HEK293 (cell line): Measurements from ENCODE around the gene THSD7B.

Source experiments
- CTCF ChIA-PET: fragments of 350-600 bp; formaldehyde crosslinking; extraction: SDS; loops from one replicate; lab custom pipeline; 2021; ENCODE audit warnings: antibody characterized with exemption; lab: Yijun Ruan, JAX
- POLR2A ChIA-PET: fragments of 300-600 bp; formaldehyde crosslinking; extraction: SDS; loops from one replicate; lab custom pipeline; 2020; ENCODE audit warnings: antibody characterized with exemption, inconsistent platforms; lab: Yijun Ruan, JAX
- H3K27ac ChIP-seq: fragments of 200-500 bp; sonication (Bioruptor generic); 2 replicates; pipeline ENCODE4 v1.5.1; 2014; ENCODE audit warnings: low read depth, low read length, control low read depth, inconsistent platforms; ENCODE audit errors: extremely low read depth
- H3K36me3 ChIP-seq, 2 experiments: fragments of 200-500 bp in 1 of 2; sonication (Bioruptor generic) in 1 of 2; 1 replicate in 1 of 2; 2 replicates in 1 of 2; pipeline ENCODE4 v1.5.1; 2014 to 2017; ENCODE audit warnings: inconsistent platforms in 2 of 2, low read length in 2 of 2; ENCODE audit not compliant: control insufficient read depth in 2 of 2, insufficient read depth in 1 of 2
- H3K4me1 ChIP-seq: fragments of 200-500 bp; sonication (Bioruptor generic); 2 replicates; pipeline ENCODE4 v1.5.1; 2014; ENCODE audit warnings: mild to moderate bottlenecking, low read length, inconsistent platforms; ENCODE audit not compliant: control insufficient read depth, insufficient read depth
- H3K4me3 ChIP-seq: 2 replicates; pipeline ENCODE4 v1.5.1; 2011; ENCODE audit warnings: low read depth, mild to moderate bottlenecking, control low read depth, low read length, moderate library complexity
- H3K9me3 ChIP-seq: fragments of 200-500 bp; sonication (Bioruptor generic); 2 replicates; pipeline ENCODE4 v1.5.1; 2014; ENCODE audit warnings: low read depth, low read length, inconsistent platforms; ENCODE audit not compliant: control insufficient read depth, insufficient read depth
- BCL11B ChIP-seq: fragments of 450-650 bp; formaldehyde crosslinking; IDR thresholded peaks from 2 replicates; pipeline ENCODE4 v1.5.1; 2016; ENCODE audit warnings: low read depth, missing biosample characterization, missing genetic modification characterization
- GFI1B ChIP-seq: fragments of 450-650 bp; formaldehyde crosslinking; IDR thresholded peaks from 2 replicates; pipeline ENCODE4 v1.5.1; 2016; ENCODE audit warnings: missing biosample characterization, missing genetic modification characterization
- GLIS2 ChIP-seq: fragments of 450-650 bp; formaldehyde crosslinking; IDR thresholded peaks from 2 replicates; pipeline ENCODE4 v1.5.1; 2016; ENCODE audit warnings: missing biosample characterization, missing genetic modification characterization
- HOXC10 ChIP-seq: sonication (generic); formaldehyde crosslinking; IDR thresholded peaks from 2 replicates; pipeline ENCODE4 v1.8.1; 2023; ENCODE audit warnings: mild to moderate bottlenecking, missing genetic modification reagents
- SETDB1 ChIP-seq: IDR thresholded peaks from one replicate; pipeline ENCODE4 v1.6.1; 2017; ENCODE audit warnings: mild to moderate bottlenecking, low read length, moderate library complexity, mixed read lengths; ENCODE audit not compliant: insufficient read length
- SP2 ChIP-seq: fragments of 450-650 bp; formaldehyde crosslinking; IDR thresholded peaks from 2 replicates; pipeline ENCODE4 v1.5.1; 2016; ENCODE audit warnings: missing biosample characterization, missing genetic modification characterization
- YY2 ChIP-seq: fragments of 450-650 bp; formaldehyde crosslinking; IDR thresholded peaks from 2 replicates; pipeline ENCODE4 v1.5.1; 2016; ENCODE audit warnings: missing biosample characterization, missing genetic modification characterization
- ZBTB20 ChIP-seq: fragments of 450-650 bp; formaldehyde crosslinking; IDR thresholded peaks from 2 replicates; pipeline ENCODE4 v1.5.1; 2016; ENCODE audit warnings: missing biosample characterization, missing genetic modification characterization
- ZBTB49 ChIP-seq: fragments of 450-650 bp; formaldehyde crosslinking; IDR thresholded peaks from 2 replicates; pipeline ENCODE4 v1.5.1; 2016; ENCODE audit warnings: missing biosample characterization, missing genetic modification characterization, low read depth
- ZFP37 ChIP-seq: fragments of 450-650 bp; formaldehyde crosslinking; IDR thresholded peaks from 2 replicates; pipeline ENCODE4 v1.5.1; 2016; ENCODE audit warnings: missing biosample characterization, missing genetic modification characterization
- ZNF140 ChIP-seq: fragments of 450-650 bp; formaldehyde crosslinking; IDR thresholded peaks from 2 replicates; pipeline ENCODE4 v1.5.1; 2016; ENCODE audit warnings: missing biosample characterization, missing genetic modification characterization
- ZNF16 ChIP-seq: fragments of 450-650 bp; formaldehyde crosslinking; IDR thresholded peaks from 2 replicates; pipeline ENCODE4 v1.5.1; 2016; ENCODE audit warnings: low read depth, missing biosample characterization, missing genetic modification characterization
- ZNF23 ChIP-seq: fragments of 450-650 bp; formaldehyde crosslinking; IDR thresholded peaks from 2 replicates; pipeline ENCODE4 v1.5.1; 2016; ENCODE audit warnings: missing biosample characterization, missing genetic modification characterization, borderline replicate concordance
- ZNF292 ChIP-seq: fragments of 450-650 bp; formaldehyde crosslinking; IDR thresholded peaks from 2 replicates; pipeline ENCODE4 v1.5.1; 2016; ENCODE audit warnings: low read depth, missing biosample characterization, missing genetic modification characterization, borderline replicate concordance
- ZNF311 ChIP-seq: fragments of 450-650 bp; formaldehyde crosslinking; IDR thresholded peaks from 2 replicates; pipeline ENCODE4 v1.5.1; 2017; ENCODE audit warnings: missing biosample characterization, missing genetic modification characterization, borderline replicate concordance
- ZNF404 ChIP-seq: fragments of 450-650 bp; formaldehyde crosslinking; IDR thresholded peaks from 2 replicates; pipeline ENCODE4 v1.5.1; 2017; ENCODE audit warnings: missing biosample characterization, missing genetic modification characterization
- ZNF449 ChIP-seq: fragments of 450-650 bp; formaldehyde crosslinking; IDR thresholded peaks from 2 replicates; pipeline ENCODE4 v1.5.1; 2017; ENCODE audit warnings: missing biosample characterization, mild to moderate bottlenecking, missing genetic modification characterization, moderate library complexity
- ZNF473 ChIP-seq: fragments of 450-650 bp; formaldehyde crosslinking; IDR thresholded peaks from 2 replicates; pipeline ENCODE4 v1.5.1; 2017; ENCODE audit warnings: missing biosample characterization, missing genetic modification characterization
- ZNF529 ChIP-seq: fragments of 450-650 bp; formaldehyde crosslinking; IDR thresholded peaks from 2 replicates; pipeline ENCODE4 v1.5.1; 2017; ENCODE audit warnings: missing genetic modification characterization, missing biosample characterization; ENCODE audit not compliant: insufficient replicate concordance
- ZNF558 ChIP-seq: fragments of 450-650 bp; formaldehyde crosslinking; IDR thresholded peaks from 2 replicates; pipeline ENCODE4 v1.5.1; 2016; ENCODE audit warnings: missing biosample characterization, missing genetic modification characterization
- ZNF580 ChIP-seq: fragments of 450-650 bp; formaldehyde crosslinking; IDR thresholded peaks from 2 replicates; pipeline ENCODE4 v1.5.1; 2016; ENCODE audit warnings: missing biosample characterization, missing genetic modification characterization
- ZNF600 ChIP-seq: fragments of 450-650 bp; formaldehyde crosslinking; IDR thresholded peaks from 2 replicates; pipeline ENCODE4 v1.5.1; 2016; ENCODE audit warnings: missing biosample characterization, missing genetic modification characterization
- ZNF830 ChIP-seq: fragments of 450-650 bp; IDR thresholded peaks from 2 replicates; pipeline ENCODE4 v1.5.0; 2018; ENCODE audit warnings: missing biosample characterization, missing genetic modification characterization, low read depth, mild to moderate bottlenecking, moderate library complexity
- TF ChIP-seq, protein P1 (sequence below): fragments of 450-650 bp; formaldehyde crosslinking; IDR thresholded peaks from 2 replicates; pipeline ENCODE4 v1.5.1; 2016; ENCODE audit warnings: missing biosample characterization, missing genetic modification characterization
- TF ChIP-seq, protein P2 (sequence below): fragments of 450-650 bp; formaldehyde crosslinking; IDR thresholded peaks from 2 replicates; pipeline ENCODE4 v1.5.1; 2016; ENCODE audit warnings: missing biosample characterization, missing genetic modification characterization, borderline replicate concordance

THSD7B gene

DNA sequence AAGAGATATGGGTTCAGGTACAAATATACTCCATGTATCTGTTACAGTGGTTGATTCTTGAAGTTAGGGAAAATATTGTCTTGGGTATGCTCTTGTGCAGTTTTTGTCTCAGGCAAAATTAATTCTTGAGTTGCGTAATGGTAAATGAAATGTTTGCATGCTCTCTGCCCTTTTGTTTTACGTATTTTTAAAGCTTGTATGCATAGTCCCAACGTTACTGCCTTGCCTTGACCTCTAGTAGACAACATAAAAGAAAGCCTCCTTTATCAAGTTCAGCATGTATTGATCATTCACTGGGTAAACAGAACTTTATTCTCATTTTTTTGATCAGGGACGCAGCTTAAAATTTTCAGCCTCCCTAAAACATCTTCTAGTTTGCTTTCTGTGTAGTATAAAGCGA lies 283.1 kb downstream of the THSD7B start:
- Histone ChIP-seq H3K4me3 (no peak overlapping the region), H3K36me3 (no peaks in the 10 kb centered on the region), H3K4me1 (no peaks in the 10 kb centered on the region), H3K27ac (no peak overlapping the region), H3K9me3 (no peaks in the 10 kb centered on the region)
- ChIA-PET CTCF (interaction anchor here (0.6 kb wide), 1 partner anchor 116 kb away, joined by 4 read pairs; no protein-coding TSS in a partner anchor), POLR2A (no interaction called here)
- TF ChIP-seq ZNF830 (no peak), BCL11B (tag by site-specific recombination) (no peak), ZNF449 (tag by site-specific recombination) (no peak), ZNF580 (no peak), ZNF311 (tag by site-specific recombination) (no peak), ZNF529 (tag by site-specific recombination) (no peak), HOXC10 (CRISPR knock-in tag) (no peak), SP2 (no peak), ZNF23 (tag by site-specific recombination) (no peak), SETDB1 (no peak), ZNF558 (tag by site-specific recombination) (no peak), ZFP37 (tag by site-specific recombination) (no peak), ZNF404 (tag by site-specific recombination) (no peak)
- TF ChIP-seq, protein P1, sequence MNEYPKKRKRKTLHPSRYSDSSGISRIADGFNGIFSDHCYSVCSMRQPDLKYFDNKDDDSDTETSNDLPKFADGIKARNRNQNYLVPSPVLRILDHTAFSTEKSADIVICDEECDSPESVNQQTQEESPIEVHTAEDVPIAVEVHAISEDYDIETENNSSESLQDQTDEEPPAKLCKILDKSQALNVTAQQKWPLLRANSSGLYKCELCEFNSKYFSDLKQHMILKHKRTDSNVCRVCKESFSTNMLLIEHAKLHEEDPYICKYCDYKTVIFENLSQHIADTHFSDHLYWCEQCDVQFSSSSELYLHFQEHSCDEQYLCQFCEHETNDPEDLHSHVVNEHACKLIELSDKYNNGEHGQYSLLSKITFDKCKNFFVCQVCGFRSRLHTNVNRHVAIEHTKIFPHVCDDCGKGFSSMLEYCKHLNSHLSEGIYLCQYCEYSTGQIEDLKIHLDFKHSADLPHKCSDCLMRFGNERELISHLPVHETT (tag by site-specific recombination), result no peak
- TF ChIP-seq, protein P2, sequence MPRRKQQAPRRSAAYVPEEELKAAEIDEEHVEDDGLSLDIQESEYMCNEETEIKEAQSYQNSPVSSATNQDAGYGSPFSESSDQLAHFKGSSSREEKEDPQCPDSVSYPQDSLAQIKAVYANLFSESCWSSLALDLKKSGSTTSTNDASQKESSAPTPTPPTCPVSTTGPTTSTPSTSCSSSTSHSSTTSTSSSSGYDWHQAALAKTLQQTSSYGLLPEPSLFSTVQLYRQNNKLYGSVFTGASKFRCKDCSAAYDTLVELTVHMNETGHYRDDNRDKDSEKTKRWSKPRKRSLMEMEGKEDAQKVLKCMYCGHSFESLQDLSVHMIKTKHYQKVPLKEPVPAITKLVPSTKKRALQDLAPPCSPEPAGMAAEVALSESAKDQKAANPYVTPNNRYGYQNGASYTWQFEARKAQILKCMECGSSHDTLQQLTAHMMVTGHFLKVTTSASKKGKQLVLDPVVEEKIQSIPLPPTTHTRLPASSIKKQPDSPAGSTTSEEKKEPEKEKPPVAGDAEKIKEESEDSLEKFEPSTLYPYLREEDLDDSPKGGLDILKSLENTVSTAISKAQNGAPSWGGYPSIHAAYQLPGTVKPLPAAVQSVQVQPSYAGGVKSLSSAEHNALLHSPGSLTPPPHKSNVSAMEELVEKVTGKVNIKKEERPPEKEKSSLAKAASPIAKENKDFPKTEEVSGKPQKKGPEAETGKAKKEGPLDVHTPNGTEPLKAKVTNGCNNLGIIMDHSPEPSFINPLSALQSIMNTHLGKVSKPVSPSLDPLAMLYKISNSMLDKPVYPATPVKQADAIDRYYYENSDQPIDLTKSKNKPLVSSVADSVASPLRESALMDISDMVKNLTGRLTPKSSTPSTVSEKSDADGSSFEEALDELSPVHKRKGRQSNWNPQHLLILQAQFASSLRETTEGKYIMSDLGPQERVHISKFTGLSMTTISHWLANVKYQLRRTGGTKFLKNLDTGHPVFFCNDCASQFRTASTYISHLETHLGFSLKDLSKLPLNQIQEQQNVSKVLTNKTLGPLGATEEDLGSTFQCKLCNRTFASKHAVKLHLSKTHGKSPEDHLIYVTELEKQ, result no peak

DNA sequence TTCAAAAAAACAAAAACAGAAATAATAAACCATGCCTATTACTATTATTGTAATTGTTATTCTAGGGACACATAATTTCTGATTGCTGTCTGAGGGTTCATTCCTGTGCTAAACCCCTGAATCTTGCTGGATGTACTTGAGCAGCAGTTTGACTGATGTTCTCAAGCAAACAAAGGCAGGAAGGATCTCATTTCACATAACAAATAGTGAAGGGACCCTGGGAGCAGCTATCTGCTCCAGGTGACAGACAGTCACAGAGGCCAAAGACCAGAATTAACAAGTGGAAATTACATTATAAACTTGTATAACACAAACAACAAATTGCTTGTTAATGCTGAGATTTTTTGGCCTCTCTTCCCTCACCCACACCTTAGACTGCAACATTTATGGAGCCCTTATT lies 284.2 kb downstream of the THSD7B start:
- Histone ChIP-seq H3K36me3 (no peaks in the 10 kb centered on the region), H3K4me3 (no peak overlapping the region), H3K4me1 (no peaks in the 10 kb centered on the region), H3K27ac (no peak overlapping the region), H3K9me3 (no peaks in the 10 kb centered on the region)
- CTCF ChIA-PET, result no interaction called here
- POLR2A ChIA-PET, result interaction anchor here (0.6 kb wide), 1 partner anchor 455 kb away, joined by 7 read pairs; no protein-coding TSS in a partner anchor
- TF ChIP-seq, protein P1 (tag by site-specific recombination), result no peak
- TF ChIP-seq GLIS2 (no peak), ZNF473 (no peak), ZBTB20 (tag by site-specific recombination) (no peak), ZNF600 (tag by site-specific recombination) (no peak), GFI1B (tag by site-specific recombination) (no peak), ZBTB49 (no peak), ZNF140 (tag by site-specific recombination) (no peak), ZNF311 (tag by site-specific recombination) (no peak), ZNF292 (no peak), ZNF16 (no peak), YY2 (tag by site-specific recombination) (no peak)
